ENCODE measurements around the gene RIN1. TPM values are rescaled to one million over a fixed set of nuclear protein-coding genes. Genes with fewer than 3 reads are reported as not detected.

Gene RIN1
- total RNA-seq, 1 experiment from 2014 or later, result 11.7 TPM

GRCh38 chr11:66310324-66310723 lies 25.9 kb downstream of the RIN1 start:
- Histone ChIP-seq H3K4me1 (peaks cover 14% of the 10 kb centered on the region), H3K4me3 (ENCODE audit: low read depth, low read length) (no peak overlapping the region), H3K36me3 (ENCODE audit: control insufficient read depth, insufficient read depth, low read length) (no peaks in the 10 kb centered on the region), H3K27me3 (replicated peaks; ENCODE audit: control insufficient read depth, insufficient read depth, low read length) (no peaks in the 10 kb centered on the region), H3K9me3 (no peaks in the 10 kb centered on the region)
- intact Hi-C loops (cut with micrococcal nuclease; ENCODE audit: unreplicated experiment), result no loop called here
- H3K4me1 Mint-ChIP-seq (ENCODE audit: low read depth, unreplicated experiment), result no peaks in the 10 kb centered on the region
- BruUV-seq (replicated peaks), result no TSS peak
- ChIA-PET POLR2A (interaction anchor here (0.7 kb wide), 1 partner anchor 21 kb away, joined by 3 read pairs; the partner anchor contains the start of gene YIF1A), CTCF (interaction anchor here (1.3 to 2.9 kb wide), 2 partner anchors 19 to 26 kb away, joined by 3 to 34 read pairs; partner anchors contain the start of gene RIN1)
- no peak overlapping the region for H3K4me3 Mint-ChIP-seq (ENCODE audit: unreplicated experiment)
- no peak for DNase-seq
- no peak overlapping the region for H3K27ac Mint-ChIP-seq (ENCODE audit: unreplicated experiment)
- no peak for TF ChIP-seq CTCF (IDR thresholded peaks at IDR 0.05; ENCODE audit: insufficient read depth in 1 of 2, low read depth in 1 of 2, low read length in 1 of 2, severe bottlenecking in 1 of 2, unreplicated experiment in 1 of 2)
- H3K9me3 Mint-ChIP-seq (ENCODE audit: unreplicated experiment), result no peaks in the 10 kb centered on the region
- H3K36me3 Mint-ChIP-seq (ENCODE audit: insufficient read depth, unreplicated experiment), result peaks cover 17% of the 10 kb centered on the region
- no peaks in the 10 kb centered on the region for H3K27me3 Mint-ChIP-seq (ENCODE audit: insufficient read depth, unreplicated experiment)

GRCh38 chr11:66309475-66309874 lies 26.8 kb downstream of the RIN1 start:
- BruUV-seq (replicated peaks), result no TSS peak
- CTCF ChIA-PET, result interaction anchor here (1.3 kb wide), 1 partner anchor 27 kb away, joined by 3 read pairs; the partner anchor contains the start of gene RIN1
- Mint-ChIP-seq H3K4me3 (ENCODE audit: unreplicated experiment) (no peak overlapping the region), H3K9me3 (ENCODE audit: unreplicated experiment) (no peaks in the 10 kb centered on the region), H3K4me1 (ENCODE audit: low read depth, unreplicated experiment) (no peaks in the 10 kb centered on the region), H3K27me3 (ENCODE audit: insufficient read depth, unreplicated experiment) (no peaks in the 10 kb centered on the region), H3K36me3 (ENCODE audit: insufficient read depth, unreplicated experiment) (peaks cover 17% of the 10 kb centered on the region), H3K27ac (ENCODE audit: unreplicated experiment) (no peak overlapping the region)
- H3K27me3 ChIP-seq (replicated peaks; ENCODE audit: control insufficient read depth, insufficient read depth, low read length), result no peaks in the 10 kb centered on the region
- intact Hi-C loops (cut with micrococcal nuclease; ENCODE audit: unreplicated experiment), result no loop called here
- H3K9me3 ChIP-seq, result no peaks in the 10 kb centered on the region
- POLR2A ChIA-PET, result no interaction called here
- TF ChIP-seq CTCF (IDR thresholded peaks at IDR 0.05; ENCODE audit: insufficient read depth in 1 of 2, low read depth in 1 of 2, low read length in 1 of 2, severe bottlenecking in 1 of 2, unreplicated experiment in 1 of 2), result no peak
- H3K36me3 ChIP-seq (ENCODE audit: control insufficient read depth, insufficient read depth, low read length), result no peaks in the 10 kb centered on the region
- DNase-seq, result no peak
- H3K4me3 ChIP-seq (ENCODE audit: low read depth, low read length), result no peak overlapping the region
- peaks cover 14% of the 10 kb centered on the region for H3K4me1 ChIP-seq

- Mint-ChIP-seq H3K27ac (ENCODE audit: unreplicated experiment) (no peak overlapping the region), H3K36me3 (ENCODE audit: insufficient read depth, unreplicated experiment) (no peaks in the 10 kb centered on the region), H3K4me1 (ENCODE audit: low read depth, unreplicated experiment) (no peaks in the 10 kb centered on the region), H3K27me3 (ENCODE audit: insufficient read depth, unreplicated experiment) (no peaks in the 10 kb centered on the region), H3K9me3 (ENCODE audit: unreplicated experiment) (no peaks in the 10 kb centered on the region), H3K4me3 (ENCODE audit: unreplicated experiment) (no peak overlapping the region)
- no peak overlapping the region for H3K4me3 ChIP-seq (ENCODE audit: low read depth, low read length)
- no peaks in the 10 kb centered on the region for H3K9me3 ChIP-seq
- no peaks in the 10 kb centered on the region for H3K27me3 ChIP-seq (replicated peaks; ENCODE audit: control insufficient read depth, insufficient read depth, low read length)
- H3K36me3 ChIP-seq (ENCODE audit: control insufficient read depth, insufficient read depth, low read length), result no peaks in the 10 kb centered on the region
- BruUV-seq (replicated peaks), result no TSS peak
- ChIA-PET POLR2A (no interaction called here), CTCF (no interaction called here)
- TF ChIP-seq CTCF (IDR thresholded peaks at IDR 0.05; ENCODE audit: insufficient read depth in 1 of 2, low read depth in 1 of 2, low read length in 1 of 2, severe bottlenecking in 1 of 2, unreplicated experiment in 1 of 2), result no peak
- DNase-seq, result no peak
- intact Hi-C loops (cut with micrococcal nuclease; ENCODE audit: unreplicated experiment), result no loop called here
- H3K4me1 ChIP-seq, result no peaks in the 10 kb centered on the region
Measured at GRCh38 chr11:66302656-66303055, 33.6 kb downstream of the RIN1 start.

All from Caco-2 (cell line).